Measurements from ENCODE around the gene ACACA. TPM values are rescaled to one million over a fixed set of nuclear protein-coding genes. Genes with fewer than 3 reads are reported as not detected.

ACACA gene
- total RNA-seq, 6 experiments from 2014 or later, result 37.7 to 43.0 (median 40.7) TPM

- H3K36me3 Mint-ChIP-seq (ENCODE audit: low read depth), result 0 out of 2 replicates have a peak, but pooled peaks cover 5% of the 10 kb centered on the region
These were observed 83.6 kb downstream of the ACACA start for GRCh38 chr17:37322826-37323561.

GRCh38 chr17:37322106-37322505, 84.5 kb downstream of the ACACA start:
- no peaks in the 10 kb centered on the region; the same call in 1 of the 2 replicates for H3K27me3 Mint-ChIP-seq (ENCODE audit: insufficient read depth)
- H3K4me3 Mint-ChIP-seq, result no peak overlapping the region
- 0 out of 2 replicates have a peak, but pooled peaks cover 5% of the 10 kb centered on the region for H3K36me3 Mint-ChIP-seq (ENCODE audit: low read depth)
- peaks cover 12% of the 10 kb centered on the region for H3K4me1 Mint-ChIP-seq (ENCODE audit: low read depth)
- H3K27ac Mint-ChIP-seq, result no peak overlapping the region
- no peak for TF ChIP-seq CTCF (IDR thresholded peaks at IDR 0.05)
- no peak for DNase-seq
- H3K9me3 Mint-ChIP-seq, result no peaks in the 10 kb centered on the region

More at GRCh38 chr17:37322826-37323561, 83.6 kb downstream of the ACACA start:
- DNase-seq, result no peak
- H3K27ac Mint-ChIP-seq, result no peak overlapping the region
- H3K4me1 Mint-ChIP-seq (ENCODE audit: low read depth), result peaks cover 21% of the 10 kb centered on the region
- H3K27me3 Mint-ChIP-seq (ENCODE audit: insufficient read depth), result no peaks in the 10 kb centered on the region; the same call in 1 of the 2 replicates
- TF ChIP-seq CTCF (IDR thresholded peaks at IDR 0.05), result no peak
- H3K4me3 Mint-ChIP-seq, result no peak overlapping the region
- H3K9me3 Mint-ChIP-seq, result no peaks in the 10 kb centered on the region

- no peak for TF ChIP-seq CTCF (IDR thresholded peaks at IDR 0.05)
- Mint-ChIP-seq H3K9me3 (no peaks in the 10 kb centered on the region), H3K4me1 (ENCODE audit: low read depth) (peaks cover 7% of the 10 kb centered on the region), H3K36me3 (ENCODE audit: low read depth) (0 out of 2 replicates have a peak, but pooled peaks cover 11% of the 10 kb centered on the region), H3K27me3 (ENCODE audit: insufficient read depth) (no peaks in the 10 kb centered on the region; the same call in 1 of the 2 replicates), H3K27ac (no peak overlapping the region), H3K4me3 (no peak overlapping the region)
- no peak for DNase-seq
These were observed 87.6 kb downstream of the ACACA start for GRCh38 chr17:37318931-37319594.

GRCh38 chr17:37317867-37318266, 88.8 kb downstream of the ACACA start:
- 0 out of 2 replicates have a peak, but pooled peaks cover 11% of the 10 kb centered on the region for H3K36me3 Mint-ChIP-seq (ENCODE audit: low read depth)
- no peak overlapping the region for H3K4me3 Mint-ChIP-seq
- H3K4me1 Mint-ChIP-seq (ENCODE audit: low read depth), result peaks cover 7% of the 10 kb centered on the region
- TF ChIP-seq CTCF (IDR thresholded peaks at IDR 0.05), result no peak
- H3K27me3 Mint-ChIP-seq (ENCODE audit: insufficient read depth), result no peaks in the 10 kb centered on the region; the same call in 1 of the 2 replicates
- DNase-seq, result no peak
- H3K9me3 Mint-ChIP-seq, result no peaks in the 10 kb centered on the region
- no peak overlapping the region for H3K27ac Mint-ChIP-seq

- no peak for TF ChIP-seq CTCF (IDR thresholded peaks at IDR 0.05)
- H3K9me3 Mint-ChIP-seq, result no peaks in the 10 kb centered on the region
- H3K4me1 Mint-ChIP-seq (ENCODE audit: low read depth), result peaks cover 28% of the 10 kb centered on the region
- no peak overlapping the region for H3K27ac Mint-ChIP-seq
- 0 out of 2 replicates have a peak, but pooled peaks cover 6% of the 10 kb centered on the region for H3K36me3 Mint-ChIP-seq (ENCODE audit: low read depth)
- DNase-seq, result no peak
- H3K27me3 Mint-ChIP-seq (ENCODE audit: insufficient read depth), result no peaks in the 10 kb centered on the region
- no peak overlapping the region for H3K4me3 Mint-ChIP-seq
These were observed 91.0 kb downstream of the ACACA start for GRCh38 chr17:37315601-37316000.

Measured in HFFc6 (cell line).